ENCODE measurements around the gene DPH2. TPM values are rescaled to one million over a fixed set of nuclear protein-coding genes. Genes with fewer than 3 reads are reported as not detected.
A peak's percentile ranks its signal among the peaks of the same experiment; 100 is the strongest.

The DPH2 gene
- total RNA-seq, 1 donor from 2014 or later, result 17.1 TPM

GRCh38 chr1:43963890-43964289, 5.9 kb upstream of the DPH2 start:
- Mint-ChIP-seq H3K27me3 (ENCODE audit: unreplicated experiment) (peaks cover 7% of the 10 kb centered on the region), H3K4me1 (ENCODE audit: unreplicated experiment) (no peaks in the 10 kb centered on the region), H3K4me3 (ENCODE audit: unreplicated experiment) (no peak overlapping the region), H3K36me3 (ENCODE audit: low read depth, unreplicated experiment) (peaks cover 31% of the 10 kb centered on the region), H3K9me3 (ENCODE audit: unreplicated experiment) (no peaks in the 10 kb centered on the region), H3K27ac (ENCODE audit: unreplicated experiment) (no peak overlapping the region)
- DNase-seq (ENCODE audit: low spot score), result no peak
- no peak for TF ChIP-seq CTCF (IDR thresholded peaks at IDR 0.05; ENCODE audit: unreplicated experiment)

- H3K27ac Mint-ChIP-seq (ENCODE audit: unreplicated experiment), result no peak overlapping the region
- H3K9me3 Mint-ChIP-seq (ENCODE audit: unreplicated experiment), result no peaks in the 10 kb centered on the region
- H3K4me1 Mint-ChIP-seq (ENCODE audit: unreplicated experiment), result peaks cover 5% of the 10 kb centered on the region
- peaks cover 7% of the 10 kb centered on the region for H3K27me3 Mint-ChIP-seq (ENCODE audit: unreplicated experiment)
- peaks cover 24% of the 10 kb centered on the region for H3K36me3 Mint-ChIP-seq (ENCODE audit: low read depth, unreplicated experiment)
- H3K4me3 Mint-ChIP-seq (ENCODE audit: unreplicated experiment), result no peak overlapping the region
- DNase-seq (ENCODE audit: low spot score), result no peak
- TF ChIP-seq CTCF (IDR thresholded peaks at IDR 0.05; ENCODE audit: unreplicated experiment), result no peak
Observed at GRCh38 chr1:43965316-43965715, 4.5 kb upstream of the DPH2 start.

DNA sequence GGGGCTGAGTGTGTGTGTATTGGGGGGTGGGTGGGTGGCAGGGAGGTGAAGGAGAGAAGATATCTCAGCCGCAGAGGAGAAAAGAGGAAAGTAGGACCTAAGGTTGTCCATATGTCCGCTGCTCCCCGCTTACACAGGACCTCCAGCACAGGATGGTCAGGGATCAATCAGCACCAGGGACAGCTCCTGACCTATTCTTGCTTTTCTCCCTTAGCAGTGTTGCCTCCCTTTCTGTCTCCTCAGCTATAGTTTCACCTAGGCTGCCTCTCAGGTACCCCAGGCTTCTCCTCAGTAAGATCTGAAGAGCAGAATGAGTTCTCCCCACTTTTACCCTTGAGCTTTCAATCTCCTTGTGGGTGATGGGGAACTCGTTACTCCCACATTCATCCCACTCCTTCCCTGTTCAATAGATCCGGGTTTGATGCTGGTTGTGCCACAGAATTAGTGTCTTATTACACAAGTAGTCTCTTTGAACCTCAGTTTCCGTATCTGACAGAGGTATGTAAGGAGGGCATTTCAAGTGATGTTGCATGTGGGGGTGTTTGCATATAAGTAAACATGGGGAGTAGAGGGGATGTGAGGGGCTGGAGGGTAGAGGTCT, 1.4 kb upstream of the DPH2 start:
- Mint-ChIP-seq H3K9me3 (ENCODE audit: unreplicated experiment) (no peaks in the 10 kb centered on the region), H3K27ac (ENCODE audit: unreplicated experiment) (no peak overlapping the region), H3K4me1 (ENCODE audit: unreplicated experiment) (peaks cover 10% of the 10 kb centered on the region), H3K27me3 (ENCODE audit: unreplicated experiment) (peaks cover 5% of the 10 kb centered on the region), H3K36me3 (ENCODE audit: low read depth, unreplicated experiment) (peaks cover 11% of the 10 kb centered on the region), H3K4me3 (ENCODE audit: unreplicated experiment) (peak overlapping the region; percentile 79)
- TF ChIP-seq CTCF (IDR thresholded peaks at IDR 0.05; ENCODE audit: unreplicated experiment), result no peak
- DNase-seq (ENCODE audit: low spot score), result peak; percentile 65

- no peaks in the 10 kb centered on the region for H3K9me3 Mint-ChIP-seq (ENCODE audit: unreplicated experiment)
- H3K27me3 Mint-ChIP-seq (ENCODE audit: unreplicated experiment), result peaks cover 9% of the 10 kb centered on the region
- TF ChIP-seq CTCF (IDR thresholded peaks at IDR 0.05; ENCODE audit: unreplicated experiment), result no peak
- no peak for DNase-seq (ENCODE audit: low spot score)
- H3K4me1 Mint-ChIP-seq (ENCODE audit: unreplicated experiment), result peaks cover 19% of the 10 kb centered on the region
- H3K4me3 Mint-ChIP-seq (ENCODE audit: unreplicated experiment), result peak overlapping the region; percentile 96
- peak overlapping the region; percentile 19 for H3K27ac Mint-ChIP-seq (ENCODE audit: unreplicated experiment)
- H3K36me3 Mint-ChIP-seq (ENCODE audit: low read depth, unreplicated experiment), result peaks cover 16% of the 10 kb centered on the region
Observed at GRCh38 chr1:43969416-43969745, 429 bp upstream of the DPH2 start.

- H3K27ac Mint-ChIP-seq (ENCODE audit: unreplicated experiment), result no peak overlapping the region
- peaks cover 19% of the 10 kb centered on the region for H3K4me1 Mint-ChIP-seq (ENCODE audit: unreplicated experiment)
- no peak for DNase-seq (ENCODE audit: low spot score)
- H3K4me3 Mint-ChIP-seq (ENCODE audit: unreplicated experiment), result peak overlapping the region; percentile 96
- no peak for TF ChIP-seq CTCF (IDR thresholded peaks at IDR 0.05; ENCODE audit: unreplicated experiment)
- H3K27me3 Mint-ChIP-seq (ENCODE audit: unreplicated experiment), result peaks cover 9% of the 10 kb centered on the region
- H3K36me3 Mint-ChIP-seq (ENCODE audit: low read depth, unreplicated experiment), result peaks cover 16% of the 10 kb centered on the region
- no peaks in the 10 kb centered on the region for H3K9me3 Mint-ChIP-seq (ENCODE audit: unreplicated experiment)
Observed at GRCh38 chr1:43970502-43970901, 692 bp downstream of the DPH2 start.

All from endothelial cell (in vitro differentiated cells).